CD4-positive, alpha-beta T cell treated with Interleukin-15 for 4 hours (primary cell): Measurements from ENCODE around the gene TLK2.
A peak's percentile ranks its signal among the peaks of the same experiment; 100 is the strongest.
"Not testable (repeated sequence)": the region's sequence is repeated elsewhere in the genome, so short reads cannot be mapped to it uniquely, and the experiment has no call there.

Source experiments
- DNase-seq: peaks from one replicate; pipeline ENCODE4 v3.0.0-alpha.2; 2020; ENCODE audit warnings: low spot score

The TLK2 gene

DNA sequence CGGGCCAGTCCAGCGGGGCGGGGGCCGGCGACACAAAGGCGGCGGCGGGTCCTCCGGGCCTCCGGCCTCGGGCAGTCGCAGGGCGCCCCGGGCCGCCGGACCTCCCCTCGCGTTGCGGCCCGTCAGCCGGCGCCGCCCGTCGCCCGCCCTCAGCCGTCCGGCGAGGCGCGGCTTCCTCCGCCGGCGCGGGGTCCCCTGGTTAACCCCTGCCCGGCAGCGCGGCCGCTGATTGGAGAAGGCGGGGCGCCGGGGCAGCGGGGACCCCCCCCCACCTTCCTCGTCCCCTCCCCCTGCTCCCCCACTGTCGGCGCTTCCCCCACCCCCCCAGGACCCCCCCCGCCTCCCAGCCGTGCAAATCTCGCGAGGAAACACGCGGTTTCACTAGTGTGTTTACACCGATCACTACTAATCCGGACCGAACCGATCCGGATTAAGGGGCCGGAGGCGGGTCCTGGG is at the start of gene TLK2:
TLK2 (plus strand) TSS at position 402 of the 456 bp plus-strand sequence. CDS start 2,301 bp downstream, outside the sequence.
- DNase-seq: peak; percentile 84

DNA sequence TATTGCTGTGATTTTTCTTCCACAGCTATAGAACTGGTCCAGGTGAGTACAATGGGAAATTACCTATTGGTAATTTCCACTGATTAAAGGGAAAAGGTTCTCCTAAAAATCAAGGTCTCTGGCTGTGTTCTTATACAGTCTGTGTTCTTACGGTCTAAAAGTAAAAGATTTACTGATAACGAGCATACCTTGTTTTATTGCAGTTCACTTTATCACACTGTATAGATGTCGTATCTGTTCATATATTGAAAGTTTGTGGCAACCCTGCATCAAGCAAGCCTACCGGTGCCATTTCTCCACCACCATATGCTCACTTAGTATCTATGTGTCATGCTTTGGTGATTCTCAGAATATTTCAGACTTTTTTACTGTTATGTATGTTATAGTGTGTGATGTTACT is 43.4 kb upstream of the TLK2 start:
- DNase-seq: not testable (repeated sequence)

DNA sequence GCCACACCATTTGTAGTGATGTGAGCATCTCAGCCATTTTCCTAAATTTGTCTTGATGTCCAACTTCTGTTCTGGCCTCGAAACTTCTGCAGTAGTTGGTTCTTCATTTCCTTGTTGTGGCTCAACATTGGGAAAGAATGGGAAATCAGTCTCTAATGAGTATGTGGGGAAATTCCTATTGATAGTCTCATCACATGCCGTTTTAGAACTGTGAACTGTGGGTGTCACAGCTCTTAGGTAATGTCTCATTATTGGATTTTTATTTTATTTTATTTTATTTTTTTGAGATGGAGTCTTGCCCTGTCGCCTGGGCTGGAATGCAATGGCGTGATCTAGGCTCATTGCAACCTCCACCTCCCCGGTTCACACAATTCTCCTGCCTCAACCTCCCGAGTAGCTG is 37.4 kb upstream of the TLK2 start:
- not testable (repeated sequence) for DNase-seq

DNA sequence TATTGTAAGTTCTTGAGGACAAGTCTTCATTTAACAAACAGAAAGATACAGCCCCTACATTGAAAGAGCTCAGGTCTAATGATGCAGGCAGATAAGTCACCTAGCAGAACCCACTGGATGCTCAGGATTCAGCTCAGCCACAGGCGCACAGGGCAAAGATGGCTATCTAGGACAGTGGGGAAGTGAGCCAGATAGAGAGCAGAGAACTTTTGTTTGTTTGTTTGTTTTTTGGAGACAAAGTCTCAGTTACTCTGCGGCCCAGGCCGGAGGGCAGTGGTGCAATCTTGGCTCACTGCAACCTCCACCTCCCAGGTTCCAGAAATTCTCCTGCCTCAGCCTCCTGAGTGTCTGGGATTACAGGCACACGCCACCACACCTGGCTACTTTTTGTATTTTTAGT is 34.6 kb upstream of the TLK2 start:
- no peak for DNase-seq

DNA sequence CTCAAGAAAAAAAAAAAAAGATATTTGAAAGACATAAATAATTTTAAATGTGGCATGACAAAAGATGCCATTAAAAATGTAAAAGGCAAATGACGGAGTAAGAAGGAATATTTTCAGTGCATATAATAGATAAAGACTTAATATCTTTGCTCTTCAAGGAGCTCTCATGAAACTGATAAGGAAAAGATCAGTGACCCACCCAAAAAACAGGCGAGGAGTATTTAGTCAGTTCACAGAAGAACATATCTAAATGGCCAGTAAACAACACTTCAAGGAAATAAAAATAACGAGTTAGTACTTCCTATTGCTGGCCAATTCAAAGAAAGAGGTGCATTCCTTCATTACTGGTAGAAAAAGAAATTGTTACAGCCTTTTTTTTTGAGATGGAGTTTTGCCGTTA is 32.8 kb upstream of the TLK2 start:
- not testable (repeated sequence) for DNase-seq

DNA sequence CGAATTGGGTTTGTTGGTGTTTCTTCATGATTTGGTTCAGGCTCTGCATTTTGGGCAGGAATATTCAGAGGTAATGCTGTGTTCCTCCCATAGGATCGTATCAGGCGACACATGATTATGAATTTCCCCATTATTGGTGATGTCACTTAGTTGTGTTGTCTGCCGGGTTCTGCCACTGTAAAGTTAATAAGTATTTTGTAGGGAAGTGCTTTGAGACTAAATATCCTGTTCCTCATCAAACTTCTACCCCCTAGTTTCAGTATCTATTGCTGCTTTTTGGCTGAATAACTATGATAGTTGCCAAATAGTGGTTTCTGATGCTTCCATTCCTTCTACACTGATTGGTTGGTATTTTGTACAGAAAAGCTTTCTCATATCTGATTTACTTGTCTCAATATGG is 26.4 kb upstream of the TLK2 start:
- not testable (repeated sequence) for DNase-seq

DNA sequence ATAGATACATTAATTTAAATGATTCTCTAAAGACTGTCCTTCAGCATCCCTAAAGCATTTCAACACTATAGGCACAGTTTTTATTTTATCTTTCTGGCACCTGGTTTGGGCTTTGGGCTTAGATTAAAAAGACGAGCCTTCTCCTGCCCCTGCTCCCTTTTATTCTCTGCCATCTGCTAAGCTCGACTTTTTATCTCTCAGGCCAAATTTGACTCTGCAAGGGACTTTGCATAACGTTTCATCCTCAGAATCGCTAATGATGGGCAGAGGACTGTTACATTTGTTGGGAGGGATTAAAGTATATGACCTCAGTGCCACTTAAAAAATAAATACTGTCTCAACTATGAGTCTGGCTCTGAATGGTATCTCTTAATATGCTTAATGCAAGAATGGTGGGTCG is 25.6 kb upstream of the TLK2 start:
- not testable (repeated sequence) for DNase-seq

DNA sequence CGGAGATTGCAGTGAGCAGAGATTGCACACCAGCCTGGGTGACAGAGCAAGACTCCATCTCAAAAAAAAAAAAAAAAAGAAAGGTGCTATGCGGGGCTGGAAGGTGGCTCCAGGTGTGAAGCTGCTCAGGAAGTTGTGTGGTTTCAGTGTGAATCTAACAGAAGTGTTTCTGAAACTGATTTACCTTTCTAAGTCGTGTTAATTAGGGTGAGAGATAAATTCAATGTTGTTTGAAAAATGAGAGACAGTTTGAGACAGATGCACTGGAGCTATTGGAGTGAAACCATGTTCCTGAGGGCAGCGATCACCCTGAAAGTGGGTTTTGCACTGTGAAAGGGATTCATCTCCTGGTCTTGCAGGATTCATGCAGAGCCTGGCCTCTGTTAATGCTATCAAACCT is 25.0 kb upstream of the TLK2 start:
- DNase-seq: not testable (repeated sequence)

DNA sequence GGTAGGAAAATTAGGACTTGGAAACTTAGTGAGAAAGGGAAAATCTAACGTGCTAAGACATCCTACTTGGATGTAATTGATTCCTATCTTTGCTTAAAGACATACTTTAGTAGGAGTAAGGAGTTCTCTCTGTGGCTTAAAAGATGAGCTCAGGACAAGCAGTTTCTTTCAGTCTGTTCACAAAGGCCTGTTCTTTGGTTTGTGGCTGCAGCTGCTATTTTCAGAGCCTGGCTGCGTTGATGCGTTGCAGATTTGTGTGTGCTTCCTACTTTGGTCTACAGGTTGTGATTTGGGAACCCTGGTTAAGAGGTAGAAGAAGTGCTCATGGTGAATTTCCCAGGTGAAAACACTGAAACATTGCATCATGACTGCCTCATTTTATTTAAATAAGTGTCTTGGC is 24.5 kb upstream of the TLK2 start:
- DNase-seq: not testable (repeated sequence)

DNA sequence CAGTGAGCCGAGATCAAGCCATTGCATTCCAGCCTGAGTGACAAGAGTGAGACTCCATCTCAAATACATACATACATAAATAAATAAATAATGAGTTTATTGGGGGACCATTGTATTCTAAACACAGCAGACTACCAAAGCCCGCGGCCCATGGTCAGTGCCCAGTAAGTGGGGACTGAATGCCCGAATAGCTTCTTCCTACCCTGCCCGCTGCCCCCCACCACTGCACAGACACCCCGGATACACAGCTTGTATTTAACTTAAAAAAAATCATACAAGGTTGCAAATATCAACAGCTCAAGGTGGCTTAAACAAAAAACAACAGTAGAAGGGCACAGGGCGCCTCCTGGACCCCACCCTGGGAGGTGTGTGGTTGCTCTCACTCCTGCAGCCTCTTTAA is 22.6 kb upstream of the TLK2 start:
- DNase-seq: no peak

DNA sequence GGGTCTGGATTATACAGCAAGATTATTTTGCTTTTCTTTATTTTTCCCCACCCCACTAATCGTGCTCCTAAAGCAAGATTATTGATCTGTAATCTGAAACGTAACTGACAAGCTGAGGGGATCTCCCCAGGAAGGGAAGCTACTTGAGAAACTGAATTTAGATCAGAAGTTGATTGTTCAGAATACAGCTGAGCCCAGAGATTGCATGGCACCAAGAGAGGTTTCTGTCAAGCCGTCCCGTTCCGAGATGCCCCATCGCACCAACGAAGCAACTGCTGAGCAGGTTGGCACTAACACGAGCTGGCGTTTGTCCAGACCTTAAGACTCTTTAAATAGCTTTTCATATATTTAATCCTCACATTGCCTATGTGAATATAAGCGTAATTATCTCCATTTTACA is 20.1 kb upstream of the TLK2 start:
- not testable (repeated sequence) for DNase-seq

DNA sequence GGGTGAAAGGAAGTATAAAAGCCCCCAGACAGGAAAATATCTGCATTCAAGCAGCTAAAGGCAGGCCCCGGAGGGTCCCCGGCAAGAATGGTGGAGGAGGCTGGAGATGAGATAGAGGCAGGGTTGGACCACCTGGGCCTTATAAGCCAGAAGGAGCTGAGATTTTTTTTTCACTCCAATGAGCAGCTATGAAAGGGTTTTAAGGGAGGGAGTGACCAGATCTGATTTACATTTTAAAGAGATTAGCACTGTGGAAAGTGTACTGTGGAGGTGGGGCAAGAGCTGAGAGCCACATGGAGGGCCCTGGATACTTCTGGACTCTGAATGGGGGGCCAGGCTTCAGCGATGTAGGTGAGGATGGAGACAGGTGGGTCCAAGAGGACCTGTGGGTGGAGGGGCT is 14.2 kb upstream of the TLK2 start:
- DNase-seq: not testable (repeated sequence)

DNA sequence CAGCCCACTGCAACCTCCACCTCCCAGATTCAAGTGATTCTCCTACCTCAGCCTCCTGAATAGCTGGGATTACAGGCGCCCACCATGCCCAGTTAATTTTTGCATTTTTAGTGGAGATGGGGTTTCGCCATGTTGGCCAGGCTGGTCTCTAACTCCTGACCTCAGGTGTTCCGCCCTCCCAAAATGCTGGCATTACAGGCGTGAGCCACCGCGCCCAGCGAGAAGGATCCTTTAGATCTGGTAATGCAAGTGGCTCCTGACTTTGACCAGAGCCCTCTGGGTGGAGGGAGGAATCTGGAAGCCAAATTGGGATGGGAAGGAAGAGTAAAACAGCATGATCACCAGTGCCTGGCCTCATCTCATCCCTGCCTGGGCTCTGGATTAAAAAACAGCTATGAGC is 13.4 kb upstream of the TLK2 start:
- DNase-seq: not testable (repeated sequence)

DNA sequence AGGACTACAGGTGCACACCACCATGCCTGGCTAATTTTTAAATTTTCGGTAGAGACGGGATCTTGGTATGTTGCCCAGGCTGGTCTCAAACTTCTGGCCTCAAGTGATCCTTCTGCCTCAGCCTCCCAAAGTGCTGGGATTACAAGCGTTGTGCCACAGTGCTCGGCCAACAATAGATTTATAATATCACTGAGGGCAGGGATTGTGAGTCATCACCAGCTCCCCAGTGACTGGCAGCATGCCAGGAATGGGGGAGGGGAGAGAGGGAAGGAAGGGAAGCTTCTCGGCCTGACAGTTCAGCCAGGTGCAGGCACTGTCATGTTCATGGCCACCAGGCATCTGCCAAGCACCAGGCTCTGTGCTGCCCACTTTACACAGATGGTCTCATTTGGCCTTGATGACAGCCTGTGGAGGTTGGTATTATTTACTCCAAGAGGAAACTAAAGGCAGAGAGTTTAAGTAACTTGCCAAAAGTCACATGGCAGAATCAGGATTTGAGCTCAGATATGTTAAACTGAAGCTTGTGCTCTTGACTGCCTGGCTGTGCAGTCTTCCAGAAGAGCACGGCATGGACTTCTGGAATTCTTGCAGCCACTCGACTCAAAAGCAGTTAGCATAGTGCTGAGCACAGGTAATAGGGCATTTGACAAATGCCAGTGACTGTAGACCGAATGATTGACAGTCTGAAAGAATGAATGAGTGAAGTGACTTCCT is 7.8 kb upstream of the TLK2 start:
- DNase-seq: peak; percentile 76

DNA sequence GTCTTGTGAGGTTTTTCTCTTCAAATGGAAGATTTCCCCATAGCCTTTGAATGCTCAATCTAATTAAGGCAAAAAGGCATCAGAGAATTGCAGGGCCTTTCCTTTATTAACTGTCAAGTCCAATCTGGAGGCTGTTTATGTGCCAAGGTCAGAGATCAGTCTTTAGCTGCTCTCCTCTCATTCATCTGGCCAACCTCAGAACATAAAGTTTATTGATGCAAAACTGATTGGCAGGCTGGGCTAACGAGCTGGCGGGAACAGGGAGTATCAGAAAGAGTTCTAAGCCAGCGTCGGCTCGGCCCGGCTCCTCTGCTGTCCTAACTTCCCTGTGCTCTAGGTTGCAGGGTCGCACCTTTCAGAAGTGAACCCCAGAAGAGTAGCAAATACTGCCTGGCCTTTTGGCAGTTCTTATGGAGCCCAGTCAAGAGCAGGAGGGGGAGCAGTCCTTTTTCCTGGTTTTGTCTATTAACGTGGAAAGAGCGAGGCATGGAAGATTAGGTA is 7.2 kb upstream of the TLK2 start:
- DNase-seq: not testable (repeated sequence)

DNA sequence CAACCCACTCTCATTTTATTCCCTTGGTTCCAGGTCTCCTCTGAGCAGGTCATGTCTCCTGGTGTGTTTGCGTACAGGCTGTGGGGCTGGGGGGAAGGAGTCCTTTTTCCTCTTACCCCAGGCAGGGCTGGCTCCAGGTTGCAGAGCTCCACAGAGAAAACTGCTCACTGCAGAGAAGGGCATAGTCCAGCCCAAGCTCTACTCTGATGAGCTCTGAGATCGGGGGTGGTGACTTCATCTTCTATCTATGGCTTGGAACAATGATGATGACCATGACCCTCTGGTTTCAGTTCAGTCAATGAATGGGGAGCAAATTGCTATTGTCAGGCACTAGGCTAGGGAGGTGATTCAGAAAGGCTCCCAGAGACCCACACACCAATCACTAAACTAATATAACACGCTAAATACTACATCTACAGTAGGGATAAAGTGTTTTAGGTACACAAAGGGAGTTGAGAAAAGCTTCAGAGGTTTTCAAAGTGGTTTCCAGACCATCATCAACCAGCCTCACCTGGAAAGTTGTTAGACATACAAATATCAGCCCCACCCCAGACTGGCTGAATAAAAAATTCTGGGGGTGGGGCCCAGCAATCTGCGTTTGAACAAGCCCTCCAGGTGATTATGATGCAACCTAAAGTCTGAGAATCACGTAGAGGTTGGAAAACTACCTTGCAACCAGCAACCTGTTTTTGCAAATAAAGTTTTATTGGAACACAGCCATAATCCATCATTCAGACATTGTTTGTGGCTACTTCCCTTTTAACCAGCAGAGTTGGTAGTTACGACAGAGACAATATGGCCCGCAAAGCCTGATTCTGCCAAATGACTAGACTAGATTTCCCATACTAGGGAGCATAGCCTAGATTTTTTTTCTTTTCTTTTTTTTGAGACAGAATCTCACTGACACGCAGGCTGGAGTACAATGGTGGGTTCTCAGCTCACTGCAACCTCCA is 5.3 kb upstream of the TLK2 start:
- DNase-seq: not testable (repeated sequence)

DNA sequence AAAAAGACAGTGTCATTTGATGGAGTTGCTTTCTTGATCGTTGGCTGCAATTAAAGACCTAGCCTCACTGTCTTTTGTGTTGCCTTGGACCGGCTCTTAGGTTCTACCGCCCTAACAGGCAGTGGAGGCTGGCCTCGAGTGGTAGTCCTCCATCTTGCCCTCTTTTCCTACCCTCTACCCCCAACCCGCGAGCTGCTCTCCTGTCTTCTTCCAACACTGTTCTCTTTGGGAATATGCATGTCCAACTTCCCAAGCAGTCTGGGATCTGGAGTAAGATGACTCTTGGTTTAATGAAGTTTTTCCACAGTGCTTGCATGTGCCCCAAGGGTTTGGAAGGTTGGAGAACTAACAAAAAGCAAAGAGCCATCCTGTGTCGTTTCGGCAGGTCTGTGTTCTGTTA is 1.5 kb upstream of the TLK2 start:
- not testable (repeated sequence) for DNase-seq

DNA sequence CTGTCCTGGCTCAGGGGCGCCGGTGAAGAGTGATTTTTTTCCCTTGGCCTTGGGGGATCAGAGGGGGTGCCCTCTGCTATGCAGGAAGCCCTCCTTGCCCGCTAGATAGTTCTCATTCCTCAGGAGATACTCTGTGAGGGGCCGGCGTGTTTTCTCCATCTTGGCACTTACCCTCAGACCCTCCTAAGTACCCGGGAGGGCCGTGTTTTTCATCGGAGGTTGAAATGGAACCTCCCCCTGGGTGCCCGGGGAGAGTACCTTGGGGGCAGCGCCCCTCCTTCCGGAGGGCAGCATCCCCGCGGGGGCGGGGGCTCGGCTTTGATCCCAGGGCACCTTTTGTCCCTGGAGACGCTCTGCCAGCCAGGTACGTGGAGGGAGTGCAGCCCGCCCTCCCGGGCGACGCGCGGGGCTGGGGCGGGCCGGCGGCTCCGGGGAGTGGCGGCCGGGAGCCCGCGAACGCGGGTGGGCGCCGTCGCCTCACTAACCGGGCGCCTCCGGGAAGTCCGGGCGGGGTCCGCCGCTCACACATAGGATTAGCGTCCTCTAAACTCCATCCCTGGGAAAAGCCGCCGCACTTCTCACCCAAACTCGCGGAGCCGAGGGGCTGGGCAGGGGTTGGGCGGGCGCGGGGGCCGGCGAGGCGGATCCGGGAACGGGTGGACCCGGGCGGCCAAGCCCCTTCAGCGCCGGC is 762 bp upstream of the TLK2 start:
- peak; percentile 35 for DNase-seq

DNA sequence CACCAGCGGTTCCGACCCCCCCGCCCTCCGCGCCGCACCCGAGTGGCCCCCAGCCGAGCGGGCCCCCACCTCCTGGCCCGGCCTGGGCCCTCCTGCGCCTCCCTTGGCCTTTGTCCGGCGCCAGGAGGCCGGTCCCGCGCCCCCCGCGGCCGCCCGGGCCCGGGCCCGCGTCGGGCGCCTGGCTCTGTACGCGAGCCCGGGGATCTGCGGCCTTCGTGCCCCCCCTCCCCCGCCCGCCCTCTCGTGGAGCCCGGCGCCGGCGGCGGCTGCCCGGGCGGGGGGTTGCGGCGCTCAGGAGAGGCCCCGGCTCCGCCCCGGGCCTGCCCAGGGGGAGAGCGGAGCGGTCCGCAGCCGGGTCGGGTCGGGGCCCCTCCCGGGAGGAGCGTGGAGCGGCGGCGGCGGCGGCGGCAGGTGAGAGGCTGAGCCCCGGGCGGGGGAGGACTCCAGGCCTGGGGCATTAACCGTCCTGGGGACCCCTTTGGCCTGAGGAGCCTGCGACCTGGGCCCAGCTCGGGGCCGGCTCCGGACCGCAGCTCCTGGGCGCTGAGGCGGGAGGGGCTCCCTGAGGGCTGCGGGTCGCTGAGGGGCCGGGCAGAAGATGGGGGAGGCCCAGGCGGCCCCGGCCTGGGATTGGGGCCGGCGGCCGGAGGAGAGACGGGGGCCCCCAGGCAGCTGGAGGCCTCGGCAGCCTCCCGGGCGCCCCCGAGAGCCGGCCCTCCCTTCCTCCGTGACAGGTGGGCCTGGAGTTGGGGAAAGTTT is 434 bp downstream of the TLK2 start:
- peak; percentile 35 for DNase-seq

DNA sequence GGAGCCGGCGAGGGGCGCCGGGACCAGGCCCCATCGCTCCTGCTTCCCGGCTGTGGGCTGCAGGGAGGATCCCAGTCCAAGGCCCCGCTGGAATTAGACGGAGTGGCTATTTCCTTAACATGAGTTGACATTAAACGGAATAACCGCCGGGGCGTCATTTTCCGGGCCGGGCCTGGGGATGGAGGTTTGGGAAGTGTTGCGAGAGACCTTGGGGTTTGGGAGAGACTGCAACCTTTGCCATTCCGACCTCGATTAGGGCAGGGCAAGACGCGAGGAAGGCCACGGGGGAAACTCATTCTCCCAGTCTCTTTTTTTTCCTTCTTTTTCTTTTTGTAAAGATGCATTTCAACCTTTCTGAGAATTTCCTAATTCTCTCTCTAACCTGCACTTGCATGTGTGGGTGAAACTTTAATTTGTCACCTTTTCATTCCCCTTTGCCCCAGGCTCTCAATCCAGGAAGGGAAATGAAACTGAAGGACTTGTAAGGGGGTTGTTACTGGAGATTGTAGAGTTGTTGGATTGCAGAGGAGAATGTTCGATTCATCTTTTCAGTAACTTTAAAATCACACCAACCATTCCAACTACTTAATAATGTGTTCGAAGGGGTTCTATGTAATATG is 1.1 kb downstream of the TLK2 start:
- DNase-seq: not testable (repeated sequence)

DNA sequence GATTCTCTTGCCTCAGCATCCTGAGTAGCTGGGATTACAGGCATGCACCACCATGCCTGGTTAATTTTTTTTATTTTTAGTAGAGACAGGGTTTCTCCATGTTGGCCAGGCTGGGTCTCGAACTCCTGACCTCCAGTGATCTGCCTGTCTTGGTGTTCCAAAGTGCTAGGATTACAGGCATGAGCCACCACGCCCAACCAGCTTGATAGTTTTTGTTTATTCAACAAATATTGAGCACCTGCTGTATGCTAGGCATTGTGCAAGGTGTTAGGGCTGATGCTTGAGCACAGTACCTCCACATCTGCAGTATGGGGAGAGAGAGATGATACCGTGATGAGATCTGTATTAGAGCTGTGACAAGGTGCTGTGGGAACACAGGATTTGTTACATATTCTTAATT is 3.9 kb downstream of the TLK2 start:
- not testable (repeated sequence) for DNase-seq
